ENCODE results near the gene SRSF2.

DNA sequence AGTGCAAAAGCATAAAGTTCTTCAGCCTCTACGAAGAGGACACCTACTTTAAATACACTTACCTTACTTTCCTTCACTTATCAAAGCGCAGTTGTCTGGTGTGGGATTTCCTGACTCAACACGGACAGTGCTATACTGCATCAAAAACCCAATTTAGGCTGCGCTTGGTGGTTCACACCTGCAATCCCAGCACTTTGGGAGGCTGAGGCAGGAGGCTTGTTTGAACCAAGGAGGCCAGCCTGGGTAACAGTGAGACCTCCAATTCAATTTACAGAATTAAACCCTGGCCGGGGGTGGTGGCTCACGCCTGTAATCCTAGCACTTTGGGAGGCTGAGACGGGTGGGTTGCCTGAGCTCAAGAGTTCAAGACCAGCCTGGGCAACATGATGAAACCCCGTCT, 14.9 kb downstream of the SRSF2 start:
- TF ChIP-seq, protein P1, sequence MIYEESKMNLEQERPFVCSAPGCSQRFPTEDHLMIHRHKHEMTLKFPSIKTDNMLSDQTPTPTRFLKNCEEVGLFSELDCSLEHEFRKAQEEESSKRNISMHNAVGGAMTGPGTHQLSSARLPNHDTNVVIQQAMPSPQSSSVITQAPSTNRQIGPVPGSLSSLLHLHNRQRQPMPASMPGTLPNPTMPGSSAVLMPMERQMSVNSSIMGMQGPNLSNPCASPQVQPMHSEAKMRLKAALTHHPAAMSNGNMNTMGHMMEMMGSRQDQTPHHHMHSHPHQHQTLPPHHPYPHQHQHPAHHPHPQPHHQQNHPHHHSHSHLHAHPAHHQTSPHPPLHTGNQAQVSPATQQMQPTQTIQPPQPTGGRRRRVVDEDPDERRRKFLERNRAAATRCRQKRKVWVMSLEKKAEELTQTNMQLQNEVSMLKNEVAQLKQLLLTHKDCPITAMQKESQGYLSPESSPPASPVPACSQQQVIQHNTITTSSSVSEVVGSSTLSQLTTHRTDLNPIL (CRISPR knock-in tag; IDR thresholded peaks at IDR 0.05; ENCODE audit: low read depth), result no peak
- TF ChIP-seq, protein P2, sequence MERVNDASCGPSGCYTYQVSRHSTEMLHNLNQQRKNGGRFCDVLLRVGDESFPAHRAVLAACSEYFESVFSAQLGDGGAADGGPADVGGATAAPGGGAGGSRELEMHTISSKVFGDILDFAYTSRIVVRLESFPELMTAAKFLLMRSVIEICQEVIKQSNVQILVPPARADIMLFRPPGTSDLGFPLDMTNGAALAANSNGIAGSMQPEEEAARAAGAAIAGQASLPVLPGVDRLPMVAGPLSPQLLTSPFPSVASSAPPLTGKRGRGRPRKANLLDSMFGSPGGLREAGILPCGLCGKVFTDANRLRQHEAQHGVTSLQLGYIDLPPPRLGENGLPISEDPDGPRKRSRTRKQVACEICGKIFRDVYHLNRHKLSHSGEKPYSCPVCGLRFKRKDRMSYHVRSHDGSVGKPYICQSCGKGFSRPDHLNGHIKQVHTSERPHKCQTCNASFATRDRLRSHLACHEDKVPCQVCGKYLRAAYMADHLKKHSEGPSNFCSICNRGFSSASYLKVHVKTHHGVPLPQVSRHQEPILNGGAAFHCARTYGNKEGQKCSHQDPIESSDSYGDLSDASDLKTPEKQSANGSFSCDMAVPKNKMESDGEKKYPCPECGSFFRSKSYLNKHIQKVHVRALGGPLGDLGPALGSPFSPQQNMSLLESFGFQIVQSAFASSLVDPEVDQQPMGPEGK (CRISPR knock-in tag; IDR thresholded peaks at IDR 0.05; ENCODE audit: borderline replicate concordance), result no peak
- TF ChIP-seq TOX (CRISPR knock-in tag; IDR thresholded peaks at IDR 0.05; ENCODE audit: borderline replicate concordance) (no peak), CSDC2 (CRISPR knock-in tag; IDR thresholded peaks at IDR 0.05) (no peak), ZFP30 (CRISPR knock-in tag; IDR thresholded peaks at IDR 0.05) (no peak), ZC3H10 (CRISPR knock-in tag; IDR thresholded peaks at IDR 0.05) (no peak), ZFP3 (CRISPR knock-in tag; IDR thresholded peaks at IDR 0.05) (no peak), SNAI2 (CRISPR knock-in tag; IDR thresholded peaks at IDR 0.05) (no peak), ARNTL (CRISPR knock-in tag; IDR thresholded peaks at IDR 0.05; ENCODE audit: borderline replicate concordance, low read depth) (no peak), ISL1 (CRISPR knock-in tag; IDR thresholded peaks at IDR 0.05) (no peak)
- TF ChIP-seq, protein P3, sequence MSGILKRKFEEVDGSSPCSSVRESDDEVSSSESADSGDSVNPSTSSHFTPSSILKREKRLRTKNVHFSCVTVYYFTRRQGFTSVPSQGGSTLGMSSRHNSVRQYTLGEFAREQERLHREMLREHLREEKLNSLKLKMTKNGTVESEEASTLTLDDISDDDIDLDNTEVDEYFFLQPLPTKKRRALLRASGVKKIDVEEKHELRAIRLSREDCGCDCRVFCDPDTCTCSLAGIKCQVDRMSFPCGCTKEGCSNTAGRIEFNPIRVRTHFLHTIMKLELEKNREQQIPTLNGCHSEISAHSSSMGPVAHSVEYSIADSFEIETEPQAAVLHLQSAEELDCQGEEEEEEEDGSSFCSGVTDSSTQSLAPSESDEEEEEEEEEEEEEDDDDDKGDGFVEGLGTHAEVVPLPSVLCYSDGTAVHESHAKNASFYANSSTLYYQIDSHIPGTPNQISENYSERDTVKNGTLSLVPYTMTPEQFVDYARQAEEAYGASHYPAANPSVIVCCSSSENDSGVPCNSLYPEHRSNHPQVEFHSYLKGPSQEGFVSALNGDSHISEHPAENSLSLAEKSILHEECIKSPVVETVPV (CRISPR knock-in tag; IDR thresholded peaks at IDR 0.05), result no peak
